Right lobe of liver (tissue), 6 donors: ENCODE data around the gene DLX3. TPM values are rescaled to one million over a fixed set of nuclear protein-coding genes. Genes with fewer than 3 reads are reported as not detected.

ENCODE experiments used
- ATAC-seq, 4 donors: fragments of 200-7000 bp; cut with Tn5 transposase; one replicate each; pipeline ENCODE4 v1.9.1; 2020; ENCODE audit warnings: mild to moderate bottlenecking in 4 of 4, moderate library complexity in 4 of 4
- DNase-seq, 3 donors: peaks; one replicate each; pipeline ENCODE4 v3.0.0-alpha.2; 2020
- H3K27ac ChIP-seq, 3 donors: fragments of 200-600 bp; one replicate each; pipeline ENCODE4 v1.8.0; 2022
- H3K27me3 ChIP-seq, 2 donors: fragments of 200-600 bp; one replicate each; pipeline ENCODE4 v1.8.0; 2022
- H3K36me3 ChIP-seq, 4 donors: fragments of 200-600 bp; sonication (generic) in 1 of 4; one replicate each; pipeline versions ENCODE4 v1.5.1 to v1.8.0; 2017 to 2022; ENCODE audit warnings: control low read depth in 1 of 4
- H3K4me1 ChIP-seq, 4 donors: fragments of 200-600 bp; sonication (generic) in 1 of 4; one replicate each; pipeline versions ENCODE4 v1.5.1 to v1.8.0; 2017 to 2022; ENCODE audit warnings: control low read depth in 1 of 4
- H3K4me3 ChIP-seq, 3 donors: fragments of 200-600 bp; one replicate each; pipeline ENCODE4 v1.8.0; 2022
- H3K9me3 ChIP-seq, 4 donors: fragments of 200-600 bp; sonication (generic) in 1 of 4; one replicate each; pipeline versions ENCODE4 v1.5.1 to v1.8.0; 2017 to 2022; ENCODE audit warnings: control low read depth in 1 of 4
- CTCF ChIP-seq, 4 donors: fragments of 200-600 bp in 3 of 4; fragments of 450-650 bp in 1 of 4; IDR thresholded peaks; one replicate each; pipeline versions ENCODE4 v1.5.1 to v1.8.0; 2016 to 2022; ENCODE audit warnings: antibody characterized with exemption in 4 of 4, mild to moderate bottlenecking in 2 of 4
- POLR2A ChIP-seq: fragments of 450-650 bp; IDR thresholded peaks from one replicate; pipeline ENCODE4 v1.6.1; 2017; ENCODE audit warnings: antibody characterized with exemption, mild to moderate bottlenecking
- WGBS: methylation state at CpG from one replicate; pipeline ENCODE4 v1.1.6; 2018; ENCODE audit warnings: low coverage, low lambda C conversion rate; ENCODE audit not compliant: insufficient coverage; ENCODE audit errors: missing lambda C conversion rate; 5-methylcytosine and 5-hydroxymethylcytosine counted together
- intact Hi-C, 2 donors: fragments of 100-400 bp; cut with DNase I; formaldehyde crosslinking; loops; one replicate each; pipeline versions ENCODE4 v1.11.2 to v1.14.1; 2022
- total RNA-seq, 6 experiments: library from RNA; depleted of rRNA in 2 of 6; stranded (reverse); fragments of >200 nt in 2 of 6; fragmentation: NEBNext Ultra II Directional in 3 of 6; extraction: Animal tissue kit (Norgen Biotek cat#: 25700) in 3 of 6; gene quantifications; one replicate each; pipeline versions ENCODE4 v1.1.0 to v1.2.4, GENCODE V29; 2016 to 2023
- donor health status: DM: no; HTN: yes; CAD: no.
- donor health status: DM: no; HTN: no; CAD: no.
- donor health status: DM: no; HTN: no; CAD: no.
- donor health status: DM: no; HTN: yes; CAD: no.
- donor health status: DM: no; HTN: yes; CAD: no.

DLX3 gene
- total RNA-seq, 6 experiments from 2014 or later, result not detected

GRCh38 chr17:50028736-50029120, 33.7 kb upstream of the DLX3 start:
- Histone ChIP-seq H3K27ac (no peak overlapping the region), H3K27me3 (peaks cover 0 to 8% of the 10 kb centered on the region in 2 donors), H3K36me3 (no peaks in the 10 kb centered on the region), H3K4me1 (no peaks in the 10 kb centered on the region), H3K4me3 (no peak overlapping the region), H3K9me3 (no peaks in the 10 kb centered on the region)
- no peak for ATAC-seq
- intact Hi-C loops, result loop anchor here (5.0 to 10.0 kb wide), 3 partner anchors 46 to 64 kb away; no protein-coding TSS in a partner anchor
- WGBS, result 48% methylated on average over 4 of the region's 6 CpGs
- no peak for TF ChIP-seq POLR2A
- TF ChIP-seq CTCF (IDR thresholded peaks at IDR 0.05), result no peak
- DNase-seq, result no peak

GRCh38 chr17:50027881-50028735, 33.1 kb upstream of the DLX3 start:
- intact Hi-C loops, result loop anchor here (5.0 to 10.0 kb wide), 3 partner anchors 47 to 64 kb away; no protein-coding TSS in a partner anchor
- Histone ChIP-seq H3K27ac (no peak overlapping the region), H3K4me1 (no peaks in the 10 kb centered on the region), H3K36me3 (no peaks in the 10 kb centered on the region), H3K9me3 (no peaks in the 10 kb centered on the region), H3K4me3 (no peak overlapping the region), H3K27me3 (peaks cover 0 to 8% of the 10 kb centered on the region in 2 donors)
- 21% methylated on average over 8 of the region's 20 CpGs for WGBS
- ATAC-seq (peak in 2 of 4 donors; percentile 6 to 9), DNase-seq (no peak)
- TF ChIP-seq POLR2A (no peak), CTCF (IDR thresholded peaks at IDR 0.05) (no peak)

DNA sequence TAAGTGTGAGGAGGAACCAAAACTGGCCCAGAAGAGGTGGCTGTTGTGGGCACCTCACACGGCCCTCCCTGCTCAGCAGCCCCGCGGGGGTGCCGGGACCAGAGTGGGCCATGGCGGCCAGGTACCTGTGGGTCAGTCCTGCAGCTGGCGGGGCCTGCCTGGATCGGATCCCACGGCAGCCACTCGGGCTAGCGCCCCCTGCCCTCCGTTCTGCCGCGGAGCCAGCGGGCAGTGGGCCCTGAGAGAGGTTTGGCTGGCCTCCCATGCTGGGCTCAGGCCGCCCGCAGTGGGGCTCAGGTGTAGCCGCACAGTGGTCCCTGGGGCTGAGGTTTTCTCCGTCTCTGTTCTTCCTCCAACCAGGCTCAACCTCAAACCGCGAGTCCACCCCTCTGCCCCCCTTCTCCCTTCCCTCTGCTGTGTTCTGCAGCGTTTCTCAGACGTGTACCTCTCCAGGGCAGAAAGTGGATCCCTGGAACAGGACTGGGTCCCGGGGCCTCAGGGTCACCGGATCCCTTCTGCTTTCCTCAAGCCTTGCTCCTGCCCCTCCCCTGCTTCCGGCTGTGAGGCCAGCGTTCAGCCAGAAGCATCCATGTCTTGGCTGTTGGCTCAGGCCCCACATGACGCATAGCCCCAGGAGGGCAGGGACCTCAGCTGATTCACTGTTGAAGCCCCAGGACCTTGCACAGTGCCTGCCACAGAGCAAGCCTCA, 32.3 kb upstream of the DLX3 start:
- ATAC-seq, result peak; percentile 40 to 79 (median 62)
- TF ChIP-seq POLR2A, result no peak
- peak in 2 of 4 donors; percentile 2 to 3 for TF ChIP-seq CTCF (IDR thresholded peaks at IDR 0.05)
- H3K27me3 ChIP-seq, result peaks cover 0 to 8% of the 10 kb centered on the region in 2 donors
- no peak overlapping the region for H3K27ac ChIP-seq
- no peaks in the 10 kb centered on the region for H3K36me3 ChIP-seq
- WGBS, result 4% methylated on average over 17 of the region's 27 CpGs
- no peaks in the 10 kb centered on the region for H3K9me3 ChIP-seq
- H3K4me1 ChIP-seq, result no peaks in the 10 kb centered on the region
- intact Hi-C loops, result loop anchor here (5.0 to 10.0 kb wide), 3 partner anchors 47 to 65 kb away; no protein-coding TSS in a partner anchor
- H3K4me3 ChIP-seq, result no peak overlapping the region
- peak; percentile 58 to 73 (median 60) for DNase-seq

DNA sequence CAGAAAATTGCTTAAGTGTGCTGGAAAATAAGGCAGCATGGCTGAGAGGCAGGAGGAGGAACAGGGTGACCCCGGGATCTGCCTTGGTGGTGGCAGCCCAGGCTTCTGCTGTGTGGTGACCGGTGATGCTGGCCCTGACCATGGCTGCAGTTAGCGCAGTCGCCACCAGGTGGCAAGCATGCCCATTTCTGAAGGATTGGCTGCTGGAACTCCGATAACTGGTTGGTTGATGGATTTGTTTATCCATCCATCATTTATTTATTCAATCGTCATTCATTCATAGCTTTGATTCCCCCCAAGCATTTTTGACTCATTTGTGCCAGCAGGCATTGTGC, 31.8 kb upstream of the DLX3 start:
- DNase-seq (peak; percentile 76 to 82 (median 80)), ATAC-seq (peak; percentile 88 to 97 (median 92))
- TF ChIP-seq POLR2A, result no peak
- peak; percentile 89 to 98 (median 96) for TF ChIP-seq CTCF (IDR thresholded peaks at IDR 0.05)
- Histone ChIP-seq H3K27ac (no peak overlapping the region), H3K9me3 (no peaks in the 10 kb centered on the region), H3K4me1 (no peaks in the 10 kb centered on the region), H3K27me3 (peaks cover 0 to 8% of the 10 kb centered on the region in 2 donors), H3K4me3 (no peak overlapping the region), H3K36me3 (no peaks in the 10 kb centered on the region)
- intact Hi-C loops, result loop anchor here (5.0 to 10.0 kb wide), 3 partner anchors 48 to 65 kb away; no protein-coding TSS in a partner anchor
- WGBS, result 4% methylated on average over 4 of the region's 6 CpGs
